ENCODE results near the gene CACNA1A.

The CACNA1A gene

DNA sequence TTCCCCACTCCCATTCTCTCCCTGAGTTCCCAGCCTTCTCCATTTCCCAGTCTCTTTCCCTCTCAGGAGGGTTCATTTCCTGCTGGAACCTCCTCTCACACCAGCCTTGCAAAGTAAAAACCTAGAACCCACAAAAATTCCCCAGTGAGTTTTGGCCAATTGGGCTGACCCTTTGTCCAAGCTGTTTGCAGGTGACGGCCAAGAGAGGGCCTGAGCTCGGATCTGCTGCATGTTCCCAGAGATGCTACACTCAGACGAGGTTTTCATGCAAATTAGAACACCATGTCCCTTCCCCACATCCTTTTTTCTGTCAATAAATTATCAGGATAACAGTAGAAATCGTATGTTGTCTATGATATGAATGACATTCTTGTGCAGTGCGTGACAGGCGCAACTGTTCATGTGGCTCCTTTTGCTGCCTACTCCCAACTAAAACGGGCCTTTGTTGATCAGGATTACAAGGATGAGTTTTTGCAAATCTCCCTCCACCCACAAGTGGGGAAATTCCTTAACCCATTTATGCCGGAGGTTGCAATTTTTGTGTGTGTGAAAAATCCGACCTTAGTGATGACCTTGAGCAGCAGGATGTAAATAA is 149.5 kb downstream of the CACNA1A start:
- DNase-seq (ENCODE audit: low read depth): no peak
- TF ChIP-seq, protein P1, sequence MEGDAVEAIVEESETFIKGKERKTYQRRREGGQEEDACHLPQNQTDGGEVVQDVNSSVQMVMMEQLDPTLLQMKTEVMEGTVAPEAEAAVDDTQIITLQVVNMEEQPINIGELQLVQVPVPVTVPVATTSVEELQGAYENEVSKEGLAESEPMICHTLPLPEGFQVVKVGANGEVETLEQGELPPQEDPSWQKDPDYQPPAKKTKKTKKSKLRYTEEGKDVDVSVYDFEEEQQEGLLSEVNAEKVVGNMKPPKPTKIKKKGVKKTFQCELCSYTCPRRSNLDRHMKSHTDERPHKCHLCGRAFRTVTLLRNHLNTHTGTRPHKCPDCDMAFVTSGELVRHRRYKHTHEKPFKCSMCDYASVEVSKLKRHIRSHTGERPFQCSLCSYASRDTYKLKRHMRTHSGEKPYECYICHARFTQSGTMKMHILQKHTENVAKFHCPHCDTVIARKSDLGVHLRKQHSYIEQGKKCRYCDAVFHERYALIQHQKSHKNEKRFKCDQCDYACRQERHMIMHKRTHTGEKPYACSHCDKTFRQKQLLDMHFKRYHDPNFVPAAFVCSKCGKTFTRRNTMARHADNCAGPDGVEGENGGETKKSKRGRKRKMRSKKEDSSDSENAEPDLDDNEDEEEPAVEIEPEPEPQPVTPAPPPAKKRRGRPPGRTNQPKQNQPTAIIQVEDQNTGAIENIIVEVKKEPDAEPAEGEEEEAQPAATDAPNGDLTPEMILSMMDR (IDR thresholded peaks at IDR 0.05; ENCODE audit: insufficient read depth, low read depth, low read length, missing control alignments): no peak
- H3K4me3 ChIP-seq (ENCODE audit: low read depth, low read length): no peak overlapping the region

DNA sequence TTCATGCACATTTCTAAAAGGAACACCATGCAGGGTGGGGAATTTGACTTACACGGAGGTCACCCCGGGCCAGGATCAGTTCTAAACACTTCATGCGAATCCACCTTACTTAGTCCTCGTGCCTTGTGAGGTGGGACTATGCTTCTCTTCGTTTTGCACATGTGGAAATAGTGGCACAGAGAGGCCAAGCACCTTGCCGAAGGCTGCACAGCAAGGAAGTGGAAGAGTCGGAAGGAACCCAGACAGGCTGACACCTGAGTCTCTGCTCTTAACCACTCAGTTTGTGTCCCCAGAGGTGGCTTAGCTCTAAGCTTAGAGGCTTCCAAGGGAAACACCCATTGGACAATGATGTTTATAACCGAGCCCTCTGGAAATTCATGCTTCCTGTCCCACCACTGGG is 150.1 kb downstream of the CACNA1A start:
- TF ChIP-seq, protein P1 (IDR thresholded peaks at IDR 0.05; ENCODE audit: insufficient read depth, low read depth, low read length, missing control alignments): no peak
- no peak for DNase-seq (ENCODE audit: low read depth)

DNA sequence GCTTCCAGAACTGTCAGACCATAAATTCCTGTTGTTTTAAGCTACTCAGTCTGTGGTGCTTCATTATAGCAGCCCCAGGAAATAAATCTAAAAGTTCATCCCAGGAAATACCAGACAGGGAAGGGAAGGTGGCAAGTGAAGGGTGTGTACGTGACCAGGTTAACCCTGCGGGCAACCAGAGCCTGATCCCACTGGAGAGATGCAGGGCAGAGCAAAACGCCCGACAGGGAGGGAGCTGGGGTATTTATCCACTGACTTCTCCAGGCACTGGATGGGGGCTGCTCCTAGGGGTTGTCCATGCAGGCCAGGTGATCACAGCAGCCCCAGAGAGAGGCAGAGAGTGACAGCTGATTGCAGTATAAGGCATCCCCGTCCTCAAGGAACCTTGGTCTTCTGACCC is 150.9 kb downstream of the CACNA1A start:
- no peak for DNase-seq (ENCODE audit: low read depth)
- TF ChIP-seq, protein P1 (IDR thresholded peaks at IDR 0.05; ENCODE audit: insufficient read depth, low read depth, low read length, missing control alignments): no peak

More for the DNA sequence above, 150.1 kb downstream of the CACNA1A start:
- no peak overlapping the region for H3K4me3 ChIP-seq (ENCODE audit: low read depth, low read length)

DNA sequence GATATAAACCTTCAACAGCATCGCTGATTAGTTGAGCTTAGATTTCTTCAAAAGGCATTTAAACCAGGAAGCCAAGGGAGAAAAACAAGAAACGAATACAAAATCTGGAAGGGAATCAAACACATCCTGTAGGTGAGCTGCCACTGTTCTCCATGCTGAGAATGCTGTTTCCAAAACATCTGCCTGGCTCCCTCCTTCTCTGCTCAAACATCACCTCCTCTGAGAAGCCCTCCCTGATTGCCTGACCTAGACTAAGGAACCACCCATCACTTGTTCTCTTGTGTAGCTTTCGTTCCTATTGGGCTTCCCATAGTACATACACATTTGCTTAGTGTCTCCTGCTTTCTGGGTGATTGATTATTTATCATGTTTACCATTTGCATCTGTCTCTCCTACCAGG is 152.7 kb downstream of the CACNA1A start:
- H3K4me3 ChIP-seq (ENCODE audit: low read depth, low read length): no peak overlapping the region
- TF ChIP-seq, protein P1 (IDR thresholded peaks at IDR 0.05; ENCODE audit: insufficient read depth, low read depth, low read length, missing control alignments): no peak

More for the DNA sequence above, 150.9 kb downstream of the CACNA1A start:
- no peak overlapping the region for H3K4me3 ChIP-seq (ENCODE audit: low read depth, low read length)

DNA sequence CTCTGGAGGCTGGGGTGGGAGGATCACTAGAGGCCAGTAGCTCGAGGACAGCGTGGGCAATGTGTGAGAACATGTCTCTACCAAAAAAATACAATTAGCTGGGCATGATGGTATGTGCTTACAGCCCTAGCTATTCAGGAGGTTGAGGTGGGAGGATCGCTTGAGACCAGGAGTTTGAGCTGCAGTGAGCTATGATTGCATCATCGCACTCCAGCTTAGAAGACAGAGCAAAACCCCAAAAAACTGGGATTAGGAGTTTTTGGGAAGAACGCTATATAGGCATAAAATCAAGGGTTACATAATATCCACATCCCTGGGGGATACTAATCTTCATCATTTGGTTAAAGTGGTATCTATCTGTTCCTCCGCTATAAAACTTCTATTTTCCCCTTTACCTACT is 155.5 kb downstream of the CACNA1A start:
- TF ChIP-seq, protein P1 (IDR thresholded peaks at IDR 0.05; ENCODE audit: insufficient read depth, low read depth, low read length, missing control alignments): no peak
- DNase-seq (ENCODE audit: low read depth): no peak
- H3K4me3 ChIP-seq (ENCODE audit: low read depth, low read length): no peak overlapping the region

More for the DNA sequence above, 152.7 kb downstream of the CACNA1A start:
- no peak for DNase-seq (ENCODE audit: low read depth)

DNA sequence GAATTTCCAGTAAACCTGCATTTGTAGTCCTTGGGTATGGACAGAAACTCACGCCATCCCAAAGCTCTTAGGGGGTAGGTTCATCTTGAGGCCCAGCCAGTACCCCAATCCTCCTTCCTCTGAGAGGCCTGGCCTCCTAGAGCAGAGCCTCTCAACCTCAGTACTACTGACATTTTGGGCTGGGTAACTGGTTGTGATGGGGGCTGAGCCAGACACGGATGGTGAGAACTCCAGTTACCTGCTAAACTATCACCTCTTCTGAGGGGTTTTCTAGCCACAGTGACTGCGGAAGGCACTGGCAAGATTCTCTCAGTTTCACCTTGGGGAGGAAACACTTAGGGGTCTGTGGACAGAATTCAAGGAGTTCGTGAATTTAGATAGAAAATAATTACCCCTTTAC is 156.2 kb downstream of the CACNA1A start:
- TF ChIP-seq, protein P1 (IDR thresholded peaks at IDR 0.05; ENCODE audit: insufficient read depth, low read depth, low read length, missing control alignments): no peak
- no peak overlapping the region for H3K4me3 ChIP-seq (ENCODE audit: low read depth, low read length)
- DNase-seq (ENCODE audit: low read depth): no peak

DNA sequence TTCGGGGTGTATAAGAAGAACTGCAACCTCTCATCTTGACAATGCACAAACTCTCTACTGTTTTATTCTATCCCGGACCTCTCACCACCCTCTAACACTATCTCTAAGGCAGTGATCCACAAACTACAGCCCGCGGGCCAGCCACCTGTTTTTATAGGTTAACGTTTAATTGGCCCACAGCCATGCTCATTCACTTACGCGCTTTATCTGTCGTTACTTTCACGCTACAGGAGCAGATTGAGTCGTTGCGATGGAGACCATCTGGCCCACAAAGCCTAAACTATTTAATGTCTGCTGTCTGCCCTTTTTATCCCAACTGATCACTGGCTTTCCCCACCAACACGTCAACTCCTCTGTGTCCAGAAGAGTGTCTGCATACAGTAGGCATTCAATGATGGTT is 158.9 kb downstream of the CACNA1A start:
- TF ChIP-seq, protein P1 (IDR thresholded peaks at IDR 0.05; ENCODE audit: insufficient read depth, low read depth, low read length, missing control alignments): no peak
- DNase-seq (ENCODE audit: low read depth): no peak

More for the DNA sequence above, 158.9 kb downstream of the CACNA1A start:
- H3K4me3 ChIP-seq (ENCODE audit: low read depth, low read length): no peak overlapping the region

Measured in GM12865 (cell line).